Activated CD8-positive, alpha-beta memory T cell treated with anti-CD3 and anti-CD28 coated beads for 4 hours (primary cell): ENCODE data around the gene BORCS8.
A peak's percentile ranks its signal among the peaks of the same experiment; 100 is the strongest.

Source experiments
- DNase-seq, 2 donors: peaks; one replicate each; pipeline ENCODE4 v3.0.0-alpha.2; 2020; ENCODE audit warnings: low read depth in 2 of 2

The BORCS8 gene

GRCh38 chr19:19214159-19214490 is 22.2 kb upstream of the BORCS8 start:
- DNase-seq, result no peak

DNA sequence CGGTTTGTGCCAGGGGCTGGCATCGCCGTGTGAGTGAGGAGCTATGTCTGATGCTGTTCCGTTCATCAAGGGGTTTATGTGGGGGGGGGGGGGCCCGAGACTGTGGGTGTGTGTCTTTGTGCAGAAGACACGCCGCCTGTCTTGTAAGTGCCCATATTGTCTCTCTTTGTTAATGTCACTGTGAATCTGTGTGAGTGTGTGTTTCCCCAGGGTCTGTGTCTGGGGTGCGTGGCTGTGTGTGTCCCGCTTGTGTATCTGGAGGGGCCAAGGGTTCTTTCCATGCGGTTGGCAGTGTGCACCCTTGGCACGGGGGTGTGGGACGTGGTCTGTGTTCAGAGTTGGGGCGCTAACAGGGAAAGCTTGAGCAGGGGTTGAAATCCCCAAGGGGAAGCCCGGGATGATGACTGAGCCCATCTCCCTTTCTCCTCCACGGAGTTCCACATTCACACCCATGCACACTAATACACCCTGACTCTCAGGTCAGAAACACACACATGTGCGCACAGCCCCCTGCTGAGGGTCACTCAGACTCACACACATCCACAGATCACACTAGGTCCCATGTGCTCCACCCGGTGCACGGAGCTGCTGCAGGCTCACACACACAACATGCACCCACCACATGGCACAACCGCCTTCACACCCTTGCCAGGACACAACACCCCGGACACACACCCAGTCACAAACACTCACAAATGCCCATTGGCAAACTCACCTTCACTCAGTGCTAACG is 21.6 kb upstream of the BORCS8 start:
- DNase-seq, result no peak

DNA sequence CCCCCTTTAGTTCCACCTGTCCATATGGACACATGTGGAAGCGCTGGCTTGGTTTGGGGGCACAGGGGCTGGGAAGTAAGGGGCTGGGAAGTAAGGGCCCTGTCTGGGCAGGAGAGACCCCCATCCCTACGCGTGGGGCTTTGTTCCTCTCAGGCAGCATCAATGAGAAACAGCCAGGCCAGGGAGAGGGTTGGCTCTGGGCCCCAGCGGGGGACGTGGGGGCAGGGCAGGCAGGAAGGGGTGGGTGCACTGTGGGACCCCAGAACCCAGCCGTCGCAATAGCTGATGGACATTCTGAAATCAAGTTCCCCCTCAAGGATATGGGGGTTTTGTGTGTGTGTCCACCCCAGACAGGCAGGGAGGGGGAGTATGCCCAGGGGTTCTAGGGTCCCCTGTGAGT is 21.0 kb upstream of the BORCS8 start:
- no peak for DNase-seq

- DNase-seq, result no peak
Measured at GRCh38 chr19:19211499-19212420, 19.8 kb upstream of the BORCS8 start, which contains the start of gene NCAN. Gene NCAN (plus strand): TSS chr19:19211958. CDS start chr19:19216954, 4,996 bp downstream.

- no peak for DNase-seq
Measured at GRCh38 chr19:19209372-19209771, 17.4 kb upstream of the BORCS8 start.

- DNase-seq, result no peak
Measured at GRCh38 chr19:19207637-19208572, 16.0 kb upstream of the BORCS8 start.

DNA sequence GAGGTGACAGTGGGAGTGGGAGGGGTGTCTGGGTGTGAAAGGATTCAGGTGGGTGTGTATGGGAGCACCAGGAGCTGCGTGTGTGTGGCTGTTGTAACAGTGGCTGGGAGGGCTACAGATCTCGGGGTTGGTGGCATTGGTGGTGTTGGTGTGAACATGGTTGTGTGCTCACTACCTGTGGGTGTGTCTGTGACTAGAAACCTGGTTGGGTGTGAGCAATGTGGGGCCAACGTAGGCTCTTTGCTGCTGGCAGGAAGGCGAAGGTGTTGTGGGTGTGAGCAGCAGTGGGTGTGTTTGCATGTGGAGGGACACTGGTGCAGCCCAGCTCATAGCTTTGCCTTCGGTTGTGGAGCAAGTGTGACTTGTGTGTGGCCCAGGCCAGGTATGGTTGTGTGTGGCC is 15.0 kb upstream of the BORCS8 start:
- no peak for DNase-seq

DNA sequence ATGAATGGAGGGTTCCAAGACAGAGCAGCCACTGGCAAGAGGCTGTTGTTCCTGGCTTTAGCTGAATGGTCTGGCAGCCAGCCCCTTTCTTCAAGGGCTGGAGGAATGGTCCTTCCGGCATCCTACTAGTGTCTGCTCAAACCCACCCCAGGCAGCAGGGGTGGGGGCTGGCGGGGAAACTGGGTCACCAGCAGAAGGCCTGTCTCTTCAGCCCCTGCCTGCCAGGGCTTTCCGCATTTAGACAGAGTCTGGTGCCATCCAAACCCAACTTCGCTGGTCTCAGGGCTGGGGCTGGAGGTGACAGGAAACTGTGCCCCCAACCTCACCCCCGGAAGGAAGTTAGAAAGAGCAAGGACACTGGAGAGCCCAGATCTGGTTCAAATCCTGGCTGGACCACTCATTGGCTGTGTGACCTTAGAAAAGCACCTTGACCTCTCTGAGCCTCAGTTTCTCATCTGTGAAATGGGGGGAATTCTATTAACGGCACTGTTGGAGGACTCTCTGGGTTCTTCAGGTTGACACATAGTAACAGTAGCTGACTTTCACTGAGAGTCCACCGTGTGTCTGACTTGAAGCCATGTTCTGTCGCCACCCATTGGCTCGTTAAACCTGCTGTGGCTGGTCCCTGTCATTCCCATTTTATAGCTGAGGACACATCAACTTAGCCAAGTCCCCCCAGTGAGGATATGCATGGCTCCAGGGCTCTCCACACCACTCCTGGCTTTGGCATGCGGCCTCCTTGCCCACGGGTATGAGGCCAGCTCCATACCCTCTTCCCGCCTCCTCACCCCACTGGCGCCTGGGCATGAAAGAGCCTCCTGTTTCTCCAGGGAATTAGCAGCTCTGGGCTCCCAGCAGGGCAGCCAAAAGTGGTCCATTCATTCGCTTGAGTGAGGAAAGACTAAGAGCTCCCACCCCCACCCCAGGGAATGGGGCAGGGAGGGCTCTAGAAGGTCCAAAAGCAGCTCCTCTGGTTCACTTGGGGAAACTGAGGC is 13.8 kb upstream of the BORCS8 start:
- no peak for DNase-seq

DNA sequence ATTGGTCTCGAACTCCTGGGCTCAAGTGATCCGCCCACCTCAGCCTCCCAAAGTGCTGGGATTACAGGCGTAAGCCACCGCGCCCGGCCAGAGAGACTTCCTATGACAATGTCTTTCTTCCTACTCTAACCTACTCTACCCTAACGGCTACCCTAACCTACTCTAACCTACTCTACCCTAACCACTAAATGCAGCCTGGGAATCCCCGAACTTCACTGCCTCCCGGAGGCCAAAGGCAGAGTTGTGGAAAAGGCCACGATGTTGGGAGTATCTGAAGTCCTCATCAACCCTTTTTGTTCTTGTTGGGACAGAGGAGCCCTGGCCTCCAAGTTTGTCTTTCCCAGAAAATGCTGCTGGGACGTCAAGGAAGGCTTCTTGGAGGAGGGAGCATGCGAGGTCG is 12.2 kb upstream of the BORCS8 start:
- DNase-seq, result no peak

- peak; percentile 86 to 89 for DNase-seq
Measured at GRCh38 chr19:19203012-19203856, 11.3 kb upstream of the BORCS8 start, which contains the start of gene NR2C2AP. Gene NR2C2AP (minus strand): TSS chr19:19203414. CDS start chr19:19203060, 354 bp downstream.

- DNase-seq, result no peak
Measured at GRCh38 chr19:19202707-19203011, 10.7 kb upstream of the BORCS8 start.

- no peak for DNase-seq
Measured at GRCh38 chr19:19201697-19202630, 10.0 kb upstream of the BORCS8 start.

DNA sequence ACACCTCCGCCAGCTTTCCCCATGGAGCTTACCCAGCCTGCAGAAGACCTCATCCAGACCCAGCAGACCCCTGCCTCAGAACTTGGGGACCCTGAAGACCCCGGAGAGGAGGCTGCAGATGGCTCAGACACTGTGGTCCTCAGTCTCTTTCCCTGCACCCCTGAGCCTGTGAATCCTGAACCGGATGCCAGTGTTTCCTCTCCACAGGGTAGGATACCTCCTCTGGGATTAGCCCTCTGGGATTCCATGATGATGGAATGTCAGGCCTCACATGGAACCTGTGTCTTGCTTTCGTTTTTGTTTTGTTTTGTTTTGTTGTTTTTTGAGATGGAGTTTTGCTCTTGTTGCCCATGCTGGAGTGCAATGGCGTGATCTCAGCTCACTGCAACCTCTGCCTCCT is 2.0 kb upstream of the BORCS8 start:
- DNase-seq, result no peak

- DNase-seq, result no peak
Measured at GRCh38 chr19:19192910-19193423, 1.0 kb upstream of the BORCS8 start.

- no peak for DNase-seq
Measured at GRCh38 chr19:19191768-19192077, 229 bp downstream of the BORCS8 start.

GRCh38 chr19:19186742-19187141 is 5.2 kb downstream of the BORCS8 start:
- DNase-seq, result no peak

DNA sequence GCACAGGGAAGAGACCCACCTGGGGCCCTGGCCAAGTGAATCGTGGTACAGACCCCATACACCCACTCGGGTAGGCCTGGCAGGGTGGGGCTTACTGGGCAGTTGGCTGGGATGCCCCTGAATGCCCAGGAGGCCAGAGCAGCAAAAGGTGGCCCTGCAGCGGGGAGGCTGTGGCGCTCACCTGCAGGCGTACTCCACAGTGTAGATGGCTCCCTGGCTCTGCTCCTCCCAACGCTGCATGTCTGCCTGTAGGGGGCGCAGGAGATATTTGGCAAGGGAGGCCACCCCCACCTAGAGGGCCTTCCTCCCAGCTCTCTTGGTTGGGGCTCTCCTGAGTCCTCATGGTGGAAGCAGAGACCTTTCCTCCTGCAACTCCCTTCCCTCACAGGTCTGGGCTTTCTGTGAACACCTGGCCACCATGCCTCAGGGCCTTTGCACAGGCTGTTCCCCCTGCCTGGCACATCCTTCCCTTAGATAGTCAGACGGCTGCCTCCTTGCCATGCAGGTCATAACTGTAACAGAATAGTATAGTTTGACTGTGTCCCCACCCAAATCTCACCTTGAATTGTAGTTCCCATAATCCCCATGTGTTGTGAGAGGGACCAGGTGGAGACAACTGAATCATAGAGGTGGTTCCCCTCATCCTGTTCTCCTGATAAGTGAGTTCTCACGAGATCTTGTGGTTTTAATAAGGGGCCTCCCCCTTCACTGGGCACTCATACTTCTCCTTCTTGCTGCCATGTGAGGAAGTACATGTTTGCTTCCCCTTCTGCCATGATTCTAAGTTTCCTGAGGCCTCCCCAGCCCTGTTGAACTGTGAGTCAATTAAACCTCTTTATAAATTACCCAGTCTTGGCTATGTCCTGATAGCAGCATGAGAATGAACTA is 5.9 kb downstream of the BORCS8 start:
- DNase-seq, result peak; percentile 36 to 57
